ENCODE results near the gene F2RL1.
"Not testable (repeated sequence)": the region's sequence is repeated elsewhere in the genome, so short reads cannot be mapped to it uniquely, and the experiment has no call there.

The F2RL1 gene

GRCh38 chr5:76808141-76808691 lies 10.6 kb upstream of the F2RL1 start:
- DNase-seq, result no peak

GRCh38 chr5:76809141-76809540 lies 9.7 kb upstream of the F2RL1 start:
- DNase-seq, result no peak

- DNase-seq, result no peak
Measured at GRCh38 chr5:76810236-76810635, 8.6 kb upstream of the F2RL1 start.

GRCh38 chr5:76811214-76811613 lies 7.6 kb upstream of the F2RL1 start:
- no peak for DNase-seq

GRCh38 chr5:76812209-76812608 lies 6.6 kb upstream of the F2RL1 start:
- DNase-seq, result not testable (repeated sequence)

GRCh38 chr5:76813982-76814562 lies 4.8 kb upstream of the F2RL1 start:
- DNase-seq, result no peak

- DNase-seq, result no peak
Measured at GRCh38 chr5:76816110-76816831, 2.6 kb upstream of the F2RL1 start.

- no peak for DNase-seq
Measured at GRCh38 chr5:76819851-76820525, 1.2 kb downstream of the F2RL1 start.

GRCh38 chr5:76820526-76820890 lies 1.7 kb downstream of the F2RL1 start:
- DNase-seq, result no peak

- no peak for DNase-seq
Measured at GRCh38 chr5:76821136-76821535, 2.3 kb downstream of the F2RL1 start.

GRCh38 chr5:76822105-76822731 lies 3.4 kb downstream of the F2RL1 start:
- DNase-seq, result not testable (repeated sequence)

GRCh38 chr5:76826416-76826815 lies 7.6 kb downstream of the F2RL1 start:
- not testable (repeated sequence) for DNase-seq

GRCh38 chr5:76831110-76831452 lies 12.3 kb downstream of the F2RL1 start:
- DNase-seq, result no peak

- no peak for DNase-seq
Measured at GRCh38 chr5:76836181-76836580, 17.4 kb downstream of the F2RL1 start.

- DNase-seq, result no peak
Measured at GRCh38 chr5:76836585-76836984, 17.8 kb downstream of the F2RL1 start.

- DNase-seq, result no peak
Measured at GRCh38 chr5:76838481-76839261, 19.8 kb downstream of the F2RL1 start.

GRCh38 chr5:76841361-76841760 lies 22.5 kb downstream of the F2RL1 start:
- no peak for DNase-seq

GRCh38 chr5:76845890-76846289 lies 27.1 kb downstream of the F2RL1 start:
- DNase-seq, result no peak

- DNase-seq, result peak; percentile 87
Measured at GRCh38 chr5:76849419-76850291, 30.8 kb downstream of the F2RL1 start, which contains the start of gene S100Z. Gene S100Z (plus strand): TSS chr5:76850014. CDS start chr5:76875360, 25,346 bp downstream.

GRCh38 chr5:76850543-76851145 lies 31.8 kb downstream of the F2RL1 start:
- no peak for DNase-seq

- DNase-seq, result no peak
Measured at GRCh38 chr5:76851728-76852369, 33.0 kb downstream of the F2RL1 start.
